HG03139 (cell line): ENCODE measurements around the gene XPA.
A peak's percentile ranks its signal among the peaks of the same experiment; 100 is the strongest.

Source experiments
- ATAC-seq: cut with Tn5 transposase; IDR thresholded peaks from one replicate; pipeline ENCODE4 v1.9.1; 2021; ENCODE audit not compliant: unreplicated experiment

Gene XPA

DNA sequence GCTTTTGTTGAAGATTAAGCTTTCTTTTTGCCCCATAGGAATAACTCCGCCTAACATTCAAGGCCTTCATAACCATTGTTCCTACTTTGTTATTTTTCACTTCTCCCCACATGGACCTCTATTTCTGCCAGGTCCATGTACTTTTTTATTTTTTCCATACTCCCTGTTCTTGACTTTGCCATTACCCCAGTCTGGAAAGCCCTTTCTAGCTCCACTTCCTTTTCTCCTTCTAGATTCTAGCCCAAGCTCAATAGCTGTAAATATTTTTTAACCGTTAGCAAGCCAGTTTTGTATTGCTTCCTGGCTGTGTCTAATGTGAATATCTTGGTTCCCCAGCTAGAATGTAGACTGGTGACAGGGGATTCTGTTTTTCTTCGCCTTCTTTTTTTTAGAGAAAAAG, 37.4 kb downstream of the XPA start:
- no peak for ATAC-seq

DNA sequence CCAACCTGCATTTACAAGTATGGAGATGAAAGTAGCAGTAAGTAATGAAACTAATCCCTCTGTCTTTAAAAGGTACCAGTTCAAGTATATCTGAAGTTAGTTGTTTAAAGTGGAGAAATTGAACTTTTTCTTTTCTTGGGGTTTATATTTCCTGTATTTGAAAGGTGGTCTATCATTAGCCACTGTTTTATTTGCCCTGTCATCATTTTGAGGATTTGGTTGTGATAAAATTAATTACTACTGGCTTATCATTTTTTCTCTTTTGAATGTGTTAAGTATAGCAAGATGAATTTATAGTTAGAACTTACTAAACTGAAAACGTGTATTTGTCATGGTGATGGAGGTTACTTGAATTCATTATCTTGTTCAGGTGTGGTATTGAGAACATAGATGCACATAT, 38.4 kb downstream of the XPA start:
- ATAC-seq, result no peak

DNA sequence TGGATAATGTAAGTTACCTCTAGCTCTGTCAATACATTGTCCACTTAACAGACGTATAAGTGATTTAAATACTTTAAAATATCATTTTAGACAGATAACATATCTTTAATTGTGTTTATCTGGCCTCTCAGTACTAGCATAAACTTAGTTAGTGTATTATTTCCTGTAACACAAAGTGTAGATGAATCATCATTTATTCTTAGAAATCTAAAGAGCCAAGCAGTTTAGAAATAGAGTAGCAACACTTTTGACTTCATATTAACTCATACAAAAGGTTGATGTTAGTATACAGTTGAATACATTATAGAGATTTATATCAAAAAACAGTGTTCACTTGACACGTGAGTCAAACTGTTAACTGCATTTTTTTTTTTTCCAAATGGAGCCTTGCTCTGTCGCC, 45.5 kb downstream of the XPA start:
- ATAC-seq, result no peak

DNA sequence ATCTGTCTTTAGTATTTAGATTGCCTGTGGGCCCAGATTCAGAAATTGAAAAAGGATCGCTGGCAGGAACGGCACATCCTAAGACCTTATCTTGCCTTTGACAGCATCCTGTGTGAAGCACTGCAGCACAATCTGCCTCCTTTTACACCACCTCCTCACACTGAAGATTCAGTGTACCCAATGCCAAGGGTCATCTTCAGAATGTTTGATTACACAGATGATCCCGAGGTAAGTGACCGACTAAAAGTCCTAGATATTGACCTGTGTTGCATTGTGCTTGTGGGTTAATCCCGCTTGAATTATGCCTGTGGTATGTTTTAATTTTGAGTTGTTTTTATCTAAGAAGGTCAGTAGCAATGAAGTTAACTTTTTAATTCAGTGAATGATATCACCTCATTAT, 49.1 kb downstream of the XPA start:
- ATAC-seq, result no peak

DNA sequence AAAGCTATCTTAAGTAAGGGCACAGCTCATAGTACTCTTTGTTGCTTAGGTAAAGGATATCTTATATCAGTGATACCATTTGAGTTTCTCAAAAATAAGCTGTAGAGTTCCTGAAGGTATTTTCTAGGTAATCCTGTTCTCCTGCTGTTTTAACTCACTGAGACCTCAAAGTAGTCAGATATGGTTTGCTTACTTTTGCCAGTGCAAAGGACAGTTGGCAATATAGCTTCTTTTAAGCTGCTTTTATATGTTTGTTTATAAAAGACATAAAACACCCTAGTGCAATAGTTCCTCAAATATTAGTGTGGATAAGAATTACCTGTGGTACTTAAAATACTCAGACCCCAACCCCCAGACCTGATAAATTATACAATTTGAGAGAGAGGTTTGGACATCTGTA, 51.4 kb downstream of the XPA start:
- no peak for ATAC-seq

DNA sequence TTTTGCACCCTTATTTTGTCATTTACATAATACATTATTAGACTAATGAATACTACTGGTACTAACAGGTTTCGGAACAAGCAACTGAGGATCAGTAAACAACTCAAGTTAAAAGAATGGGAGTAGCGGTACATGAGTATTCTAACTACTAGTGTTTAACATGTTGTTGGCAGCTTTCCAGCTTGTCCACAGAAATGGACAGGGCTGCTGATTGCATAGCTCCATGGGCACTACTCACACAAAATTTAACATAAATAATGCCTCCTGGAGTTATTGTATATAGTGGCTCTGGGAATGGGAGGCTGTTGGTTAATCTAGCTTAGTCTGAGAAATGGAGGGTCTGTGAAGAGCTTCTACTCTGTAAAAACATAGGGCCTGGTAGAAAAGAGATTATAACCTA, 56.8 kb downstream of the XPA start:
- no peak for ATAC-seq

DNA sequence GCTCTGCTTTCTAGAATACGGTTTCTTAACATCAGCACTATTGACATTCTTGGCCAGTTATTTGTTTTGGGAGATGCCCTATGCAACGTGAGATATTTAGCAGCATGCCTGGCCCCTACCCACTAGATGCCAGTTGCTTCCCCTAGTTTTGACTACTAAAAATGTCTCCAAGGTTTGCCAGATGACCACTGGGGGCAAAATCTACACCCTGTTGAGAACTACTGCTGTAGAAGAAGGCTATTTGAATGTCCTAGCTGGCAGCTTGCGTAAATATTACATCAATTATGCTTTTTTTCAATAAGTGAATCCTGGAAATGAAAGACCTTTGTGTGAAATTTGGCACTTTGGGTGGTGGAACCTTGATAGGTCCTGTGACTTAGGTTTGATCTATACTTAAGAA, 58.5 kb downstream of the XPA start:
- ATAC-seq, result no peak

DNA sequence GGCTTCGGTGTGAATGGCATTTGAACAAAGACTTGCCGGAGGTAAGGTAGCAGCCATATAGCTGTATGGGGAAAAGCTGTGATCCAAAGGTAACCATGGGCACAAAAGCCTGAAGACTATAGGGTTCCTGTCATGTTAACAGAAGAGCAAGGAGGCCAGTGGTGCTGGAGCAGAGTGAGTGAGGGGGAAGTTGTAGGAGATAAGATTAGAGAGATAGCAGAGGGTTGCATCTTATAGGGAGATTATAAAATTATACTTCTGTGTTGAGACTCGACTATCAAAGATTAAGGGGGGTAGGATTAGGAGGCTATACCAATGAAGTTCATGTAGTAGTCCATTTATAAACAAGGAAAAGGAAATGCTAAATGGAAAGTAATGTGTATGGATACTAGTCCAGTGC, 60.2 kb downstream of the XPA start:
- no peak for ATAC-seq

DNA sequence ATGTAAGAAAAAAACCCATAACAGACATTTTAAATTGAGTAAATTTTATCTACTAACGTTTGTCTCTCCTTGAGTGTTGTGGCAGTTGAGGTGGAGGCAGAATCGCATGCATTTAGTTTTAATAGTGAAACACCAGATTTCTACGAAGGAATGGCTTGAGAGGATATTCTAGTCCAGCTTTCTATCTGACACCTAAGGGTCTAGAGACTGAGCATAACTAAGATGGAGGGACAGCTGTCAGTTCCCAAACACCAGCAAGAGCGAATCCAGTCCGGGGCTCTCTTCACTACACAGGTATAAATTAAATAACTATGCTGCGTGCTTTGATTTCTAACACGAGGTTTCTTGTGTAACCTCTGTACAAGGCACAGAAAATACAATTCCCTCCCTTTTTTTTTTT, 62.1 kb downstream of the XPA start:
- ATAC-seq, result no peak

DNA sequence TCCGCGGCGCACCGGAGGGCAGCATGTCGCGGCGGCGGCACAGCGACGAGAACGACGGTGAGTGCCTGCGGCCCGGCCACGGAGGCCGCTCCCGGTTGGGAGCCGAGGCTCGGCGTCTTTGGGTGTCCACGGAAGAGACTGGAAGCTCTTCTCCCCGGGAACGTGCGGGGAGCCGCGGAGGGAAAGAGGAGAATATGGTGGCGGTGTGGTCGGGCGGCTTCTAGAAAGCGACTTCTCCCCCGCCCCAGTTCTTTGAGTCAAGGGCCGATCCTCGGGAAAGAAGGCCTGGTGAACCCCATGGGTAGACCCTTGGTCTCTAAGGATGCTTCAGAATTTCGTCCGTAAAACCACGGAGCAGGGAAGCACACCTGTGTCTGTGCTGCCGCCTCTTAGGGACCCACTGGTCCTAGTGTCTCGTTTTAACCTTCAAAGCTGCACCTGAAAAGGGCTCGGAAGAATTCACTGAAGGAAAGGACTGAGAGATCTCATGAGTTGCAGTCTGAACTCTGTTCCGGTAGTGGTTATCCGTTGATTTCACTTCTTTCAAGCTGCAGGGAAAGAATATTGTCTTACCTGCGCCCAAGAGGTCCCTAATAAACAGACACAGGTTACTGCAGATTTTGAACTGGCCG, 63.2 kb downstream of the XPA start:
- ATAC-seq, result no peak

DNA sequence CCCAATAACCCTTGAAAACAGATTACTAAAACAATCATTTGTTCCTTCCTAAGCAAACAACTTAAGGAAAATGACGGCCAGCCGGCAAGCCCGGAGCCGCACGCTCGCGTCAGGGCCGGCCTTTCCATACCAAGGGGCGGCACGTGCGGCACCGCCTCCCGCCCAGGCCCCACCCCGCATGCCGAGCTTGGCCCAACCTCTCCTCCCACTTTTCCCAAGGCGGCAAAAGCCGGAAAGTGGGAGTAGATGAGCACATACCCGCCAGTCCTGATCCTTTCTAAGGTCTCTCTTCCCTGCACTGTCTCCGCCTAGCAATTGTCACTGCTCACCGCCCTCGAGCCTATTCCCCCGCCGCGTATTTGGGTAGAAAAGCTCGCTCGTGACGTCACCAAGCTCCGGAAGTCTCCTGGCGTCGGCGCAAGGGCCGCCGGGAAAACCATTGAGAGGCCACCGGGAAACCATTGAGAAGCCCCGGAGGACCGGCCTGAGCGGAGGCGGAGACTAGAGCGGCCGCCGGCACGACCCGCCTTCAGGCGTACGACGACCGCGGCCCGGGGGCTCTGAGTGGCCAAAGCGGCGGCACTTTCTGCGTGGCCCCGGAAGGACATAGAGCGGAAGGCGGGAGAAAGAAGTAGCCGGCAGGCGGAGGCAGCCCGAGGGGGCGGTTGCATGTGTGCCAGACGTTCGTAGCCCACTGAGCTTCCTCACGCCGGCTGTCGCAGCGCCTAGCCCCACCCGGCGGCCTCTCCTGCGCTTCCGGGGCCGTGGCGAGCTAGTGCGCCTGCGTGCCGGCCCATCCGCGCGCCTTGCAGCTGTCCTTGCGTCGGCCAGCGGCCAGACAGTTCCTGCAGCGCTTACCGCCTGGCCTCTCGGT, 63.9 kb downstream of the XPA start, which contains the start of the genes NCBP1 and TSTD2:
Gene NCBP1, plus strand, starts transcription at position 837 of the 874 bp plus-strand sequence. CDS start 61 bp downstream, outside the sequence.
Gene TSTD2, minus strand, starts transcription at position 384 of the 874 bp plus-strand sequence. CDS start 5,806 bp downstream, outside the sequence.
- ATAC-seq, result peak; percentile 83

DNA sequence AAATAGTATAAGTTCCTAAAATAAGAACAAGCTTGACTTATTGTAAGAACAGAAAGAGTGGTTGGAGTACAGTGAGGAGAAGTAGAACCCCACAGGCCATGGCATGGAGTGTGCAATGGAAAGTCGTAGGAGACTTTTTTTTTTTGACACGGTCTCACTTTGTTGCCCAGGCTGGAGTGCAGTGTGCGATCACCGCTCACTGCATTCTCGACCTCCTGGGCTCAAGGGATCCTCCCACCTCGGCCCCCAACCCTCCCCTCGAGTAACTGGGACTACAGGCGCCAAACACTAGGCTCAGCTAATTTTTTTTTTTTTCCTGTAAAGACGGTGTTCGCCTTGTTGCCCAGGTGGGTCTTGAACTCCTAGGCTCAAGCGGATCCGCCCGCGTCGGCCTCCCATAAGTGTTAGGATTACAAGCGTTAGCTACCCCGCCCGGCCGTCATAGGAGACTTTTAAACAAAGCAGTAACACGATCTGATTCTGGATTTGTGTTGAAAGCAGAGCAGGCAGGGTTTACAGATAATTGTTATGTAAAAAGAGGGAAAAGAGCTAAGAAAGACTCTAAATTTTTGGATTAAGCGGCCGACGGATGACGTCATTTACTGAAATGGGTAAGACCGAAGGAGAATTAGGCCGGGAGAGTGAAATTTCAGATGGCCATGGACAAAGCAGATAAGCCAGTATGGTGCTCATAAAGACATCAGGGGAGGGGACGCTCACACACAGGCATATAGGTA, 64.7 kb downstream of the XPA start:
- ATAC-seq, result peak; percentile 11

DNA sequence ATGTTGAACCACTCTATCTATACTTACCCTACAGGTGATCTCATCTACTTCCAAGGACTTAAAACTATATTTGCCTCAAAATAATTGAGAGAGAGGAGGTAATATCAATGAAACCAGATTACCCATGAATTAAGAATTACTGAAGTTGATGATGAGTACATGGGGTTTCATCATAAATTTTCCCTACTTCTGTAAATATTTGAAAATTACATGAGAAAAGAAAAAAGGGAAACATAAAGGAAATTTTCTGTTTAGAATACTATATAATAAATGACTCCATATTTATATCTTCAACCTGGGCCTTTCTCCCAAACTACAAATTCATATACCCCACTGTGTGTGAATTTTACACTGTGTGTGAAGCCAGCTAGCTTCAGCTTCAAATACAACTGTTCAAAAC, 66.5 kb downstream of the XPA start:
- no peak for ATAC-seq

DNA sequence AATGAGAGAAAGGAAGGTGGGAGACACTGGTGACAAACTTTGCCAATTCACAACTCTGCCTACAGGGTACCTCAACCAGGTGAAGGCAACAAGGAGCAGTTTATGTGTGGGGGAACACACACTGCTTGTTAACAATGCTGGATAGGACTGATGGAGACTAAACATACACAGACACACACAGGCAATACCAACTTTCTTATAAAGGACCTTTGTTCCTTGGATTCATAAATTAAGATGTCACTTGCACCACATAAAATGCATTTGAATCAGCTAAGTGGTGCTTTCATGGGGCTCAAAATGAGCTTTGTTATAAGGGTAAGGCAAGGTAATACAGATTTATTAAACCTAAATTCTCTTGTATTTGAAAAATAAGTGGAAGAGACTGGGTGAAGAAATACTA, 68.0 kb downstream of the XPA start:
- no peak for ATAC-seq

DNA sequence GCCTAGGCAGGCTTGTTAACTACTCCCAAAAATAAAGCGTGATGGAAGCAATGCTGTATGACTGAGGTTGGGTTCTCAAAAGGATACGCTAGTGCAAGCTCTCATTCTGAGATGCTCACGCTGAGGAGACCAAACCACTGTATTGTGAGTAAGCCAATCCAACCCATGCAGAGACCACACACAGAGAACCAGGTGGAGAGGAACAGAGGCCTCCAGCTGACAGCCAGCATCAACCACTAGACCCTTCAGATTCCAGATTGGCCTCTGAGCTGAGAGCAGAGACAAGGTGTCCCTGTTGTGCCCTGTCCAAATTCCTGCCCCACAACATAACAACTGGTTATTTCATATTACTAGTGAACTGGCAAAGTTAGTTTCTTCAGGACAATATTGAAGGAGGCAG, 68.5 kb downstream of the XPA start:
- ATAC-seq, result no peak

DNA sequence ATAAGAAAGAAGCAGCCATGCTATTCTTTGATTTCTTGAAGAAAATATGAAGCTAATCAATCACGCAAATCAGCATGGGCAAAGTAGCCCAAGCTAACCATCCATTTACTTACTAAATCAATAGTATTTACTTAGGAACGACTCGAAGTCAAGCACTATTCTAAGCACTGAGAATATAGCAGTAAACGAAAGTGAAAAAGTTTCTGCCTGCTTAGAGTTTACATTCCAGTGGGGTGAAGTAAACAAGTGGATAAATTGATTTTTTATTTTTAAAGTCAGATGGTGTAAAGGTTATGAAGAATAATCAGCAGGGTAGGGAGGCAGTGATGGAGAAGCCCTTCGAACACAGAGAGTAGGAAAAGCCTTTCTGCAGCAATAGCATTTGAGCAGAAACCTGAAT, 69.5 kb downstream of the XPA start:
- no peak for ATAC-seq

DNA sequence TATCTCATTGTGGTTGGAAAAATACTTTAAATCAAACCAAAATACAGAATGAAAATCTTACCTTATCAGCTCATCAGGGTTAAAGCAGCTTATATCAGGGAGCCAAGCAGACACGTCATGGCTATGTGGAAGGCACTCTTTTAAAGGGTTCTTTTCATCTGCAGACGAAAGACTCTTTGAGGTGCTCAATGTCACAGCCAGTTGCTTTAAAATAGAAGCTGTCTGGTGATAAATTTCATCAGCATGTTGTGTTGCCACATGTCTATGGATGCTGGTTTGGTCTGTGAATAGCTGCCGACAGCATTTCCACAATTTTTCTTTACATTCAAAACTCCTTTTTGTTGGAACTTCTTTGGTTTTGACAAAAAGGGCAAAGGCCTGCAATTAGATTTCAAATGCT, 71.5 kb downstream of the XPA start:
- ATAC-seq, result no peak
